Measurements from ENCODE around the gene BLVRA.

DNA sequence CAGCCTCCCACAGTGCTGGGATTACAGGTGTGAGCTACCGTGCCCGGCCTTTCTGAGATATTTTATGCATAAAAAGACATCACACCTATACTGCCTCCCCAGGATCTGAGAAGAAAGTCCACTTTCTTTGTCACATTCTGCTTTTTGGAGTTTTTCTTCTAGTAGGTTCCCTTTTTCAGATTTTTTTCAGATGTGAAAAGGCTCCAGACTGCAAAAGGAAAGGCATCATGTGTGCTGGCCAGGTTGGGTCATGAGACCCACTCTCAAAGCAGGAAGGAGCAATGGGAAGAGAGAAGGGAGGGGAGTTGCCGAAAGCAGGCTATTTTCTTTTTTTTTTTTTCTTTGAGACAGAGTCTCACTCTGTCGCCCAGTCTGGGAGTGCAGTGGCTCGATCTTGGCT lies 10.8 kb downstream of the BLVRA start:
- TF ChIP-seq, protein P1, sequence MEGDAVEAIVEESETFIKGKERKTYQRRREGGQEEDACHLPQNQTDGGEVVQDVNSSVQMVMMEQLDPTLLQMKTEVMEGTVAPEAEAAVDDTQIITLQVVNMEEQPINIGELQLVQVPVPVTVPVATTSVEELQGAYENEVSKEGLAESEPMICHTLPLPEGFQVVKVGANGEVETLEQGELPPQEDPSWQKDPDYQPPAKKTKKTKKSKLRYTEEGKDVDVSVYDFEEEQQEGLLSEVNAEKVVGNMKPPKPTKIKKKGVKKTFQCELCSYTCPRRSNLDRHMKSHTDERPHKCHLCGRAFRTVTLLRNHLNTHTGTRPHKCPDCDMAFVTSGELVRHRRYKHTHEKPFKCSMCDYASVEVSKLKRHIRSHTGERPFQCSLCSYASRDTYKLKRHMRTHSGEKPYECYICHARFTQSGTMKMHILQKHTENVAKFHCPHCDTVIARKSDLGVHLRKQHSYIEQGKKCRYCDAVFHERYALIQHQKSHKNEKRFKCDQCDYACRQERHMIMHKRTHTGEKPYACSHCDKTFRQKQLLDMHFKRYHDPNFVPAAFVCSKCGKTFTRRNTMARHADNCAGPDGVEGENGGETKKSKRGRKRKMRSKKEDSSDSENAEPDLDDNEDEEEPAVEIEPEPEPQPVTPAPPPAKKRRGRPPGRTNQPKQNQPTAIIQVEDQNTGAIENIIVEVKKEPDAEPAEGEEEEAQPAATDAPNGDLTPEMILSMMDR (IDR thresholded peaks at IDR 0.05): no peak
- TF ChIP-seq EP300 (IDR thresholded peaks at IDR 0.05): no peak
- no peak for TF ChIP-seq POLR2A (IDR thresholded peaks at IDR 0.05; ENCODE audit: low read depth)
